Astrocyte of the spinal cord (primary cell): ENCODE data around the gene GNG12.

Experiments used
- DNase-seq: peaks from one replicate; pipeline ENCODE4 v3.0.0; 2011; ENCODE audit warnings: low read depth, low spot score
- H3K4me3 ChIP-seq: 2 replicates; pipeline ENCODE4 v1.5.1; 2011; ENCODE audit warnings: low read depth, mild to moderate bottlenecking, low read length, moderate library complexity
- CTCF ChIP-seq: IDR thresholded peaks from 2 replicates; pipeline ENCODE4 v1.5.1; 2012; ENCODE audit warnings: low read depth, mild to moderate bottlenecking, low read length, inconsistent platforms
- in situ Hi-C: cut with HindIII; loops from 2 replicates; pipeline ENCODE4 v1.10.0; 2017; ENCODE audit warnings: low sequenced_read_pairs

Gene GNG12

DNA sequence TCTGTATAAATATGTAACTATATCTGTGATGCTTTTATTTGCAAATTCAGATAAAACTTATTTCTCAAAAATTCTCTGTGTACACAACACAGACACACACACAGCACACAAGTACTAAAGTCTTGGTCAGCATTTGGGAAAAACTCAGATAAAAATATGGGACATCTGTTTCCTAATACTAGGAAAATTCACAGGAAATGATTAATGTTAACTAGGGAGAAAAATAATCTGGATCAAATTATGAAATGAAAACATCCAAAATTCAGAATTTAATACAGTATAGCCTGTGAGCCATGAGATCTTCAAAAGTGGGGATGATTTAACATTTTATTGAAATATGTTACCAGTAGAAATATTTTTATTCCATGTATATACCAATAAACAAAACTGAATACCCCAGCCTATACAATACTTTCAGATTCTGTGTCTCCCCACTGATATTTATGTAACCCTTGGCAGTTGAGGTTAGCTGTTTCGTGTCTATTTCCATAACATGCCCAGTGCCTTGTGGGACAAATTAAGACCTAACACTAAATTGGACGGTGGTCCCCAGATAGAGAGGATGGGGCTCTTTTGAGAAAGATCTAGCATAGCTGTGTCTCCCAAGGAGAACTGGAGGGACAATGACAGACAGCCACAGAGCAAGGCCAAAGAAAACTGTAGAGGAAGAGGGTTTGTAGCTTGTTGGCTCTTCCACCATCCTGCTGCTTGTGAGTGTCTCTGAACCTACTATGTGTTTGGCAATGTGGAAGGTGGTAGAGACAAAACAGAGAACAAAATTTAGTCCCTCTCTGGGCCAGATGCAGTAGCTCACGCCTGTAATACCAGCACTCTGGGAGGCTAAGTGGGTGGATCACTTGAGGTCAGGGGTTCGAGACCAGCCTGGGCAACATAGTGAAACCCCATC is 47.2 kb downstream of the GNG12 start:
- TF ChIP-seq CTCF, result no peak
- in situ Hi-C loops, result no loop called here
- DNase-seq, result no peak
- H3K4me3 ChIP-seq, result no peak overlapping the region

DNA sequence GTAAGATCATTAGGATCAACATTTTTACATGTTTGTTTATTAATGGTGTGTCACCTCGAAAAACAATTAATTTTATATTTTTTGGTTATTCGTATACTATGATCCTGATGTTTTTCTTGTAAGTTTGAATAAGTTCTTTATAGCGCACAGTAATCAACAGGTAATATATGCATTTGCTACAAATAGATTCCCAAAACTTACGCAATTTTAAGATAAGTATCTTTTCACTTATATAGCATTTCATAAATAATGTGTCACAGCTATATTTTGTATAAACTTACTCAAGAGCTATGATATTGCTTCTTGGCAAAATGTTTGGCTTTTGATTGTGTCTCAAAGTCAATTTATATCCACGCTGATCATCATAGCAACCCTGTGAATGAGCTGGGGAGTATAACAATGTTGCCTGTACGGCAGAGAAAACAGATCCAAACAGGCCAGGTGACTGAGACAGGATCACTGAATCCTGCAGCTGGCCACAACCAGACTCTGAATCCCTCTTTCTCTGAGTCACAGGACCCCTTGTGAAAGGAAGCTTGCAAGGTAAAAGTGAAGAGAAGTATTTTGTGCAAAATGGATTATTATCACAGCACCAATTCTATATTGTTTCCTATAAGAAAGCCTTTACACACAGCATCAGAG is 48.6 kb downstream of the GNG12 start:
- no peak overlapping the region for H3K4me3 ChIP-seq
- no peak for DNase-seq
- no peak for TF ChIP-seq CTCF
- in situ Hi-C loops, result no loop called here

- in situ Hi-C loops, result no loop called here
- TF ChIP-seq CTCF, result no peak
- H3K4me3 ChIP-seq, result no peak overlapping the region
- no peak for DNase-seq
These were observed 52.6 kb downstream of the GNG12 start for GRCh38 chr1:67780637-67781036.

GRCh38 chr1:67777440-67777839 is 55.8 kb downstream of the GNG12 start:
- H3K4me3 ChIP-seq, result no peak overlapping the region
- in situ Hi-C loops, result no loop called here

GRCh38 chr1:67777016-67777415 is 56.3 kb downstream of the GNG12 start:
- in situ Hi-C loops, result no loop called here
- H3K4me3 ChIP-seq, result no peak overlapping the region
- no peak for DNase-seq
- TF ChIP-seq CTCF, result no peak

More at GRCh38 chr1:67777440-67777839, 55.8 kb downstream of the GNG12 start:
- no peak for TF ChIP-seq CTCF
- DNase-seq, result no peak

- H3K4me3 ChIP-seq, result no peak overlapping the region
- no peak for DNase-seq
- in situ Hi-C loops, result no loop called here
- TF ChIP-seq CTCF, result no peak
These were observed 59.8 kb downstream of the GNG12 start for GRCh38 chr1:67773462-67773861.
